Stimulated activated CD4-positive, alpha-beta T cell treated with anti-CD3 and anti-CD28 coated beads, Interleukin-4, amount 100 ng/mL, for 48 hours (primary cell): ENCODE results near the gene ADAT2.

Experiments used
- DNase-seq, 2 donors: peaks; one replicate each; pipeline ENCODE4 v3.0.0-alpha.2; 2020; ENCODE audit warnings: low read depth in 2 of 2

The ADAT2 gene

GRCh38 chr6:143397227-143398222, 53.0 kb downstream of the ADAT2 start:
- DNase-seq = peak in 1 of 2 donors; percentile 3

- no peak for DNase-seq
Measured at GRCh38 chr6:143396497-143397226, 53.8 kb downstream of the ADAT2 start.

- no peak for DNase-seq
Measured at GRCh38 chr6:143395699-143396098, 54.8 kb downstream of the ADAT2 start.

GRCh38 chr6:143394389-143394788, 56.1 kb downstream of the ADAT2 start:
- no peak for DNase-seq

GRCh38 chr6:143390278-143390677, 60.2 kb downstream of the ADAT2 start:
- DNase-seq = no peak

GRCh38 chr6:143385636-143386035, 64.9 kb downstream of the ADAT2 start:
- no peak for DNase-seq

GRCh38 chr6:143376861-143377260, 73.6 kb downstream of the ADAT2 start:
- DNase-seq = no peak

GRCh38 chr6:143376375-143376774, 74.1 kb downstream of the ADAT2 start:
- no peak for DNase-seq

GRCh38 chr6:143375022-143375585, 75.4 kb downstream of the ADAT2 start:
- no peak for DNase-seq

GRCh38 chr6:143374014-143374413, 76.5 kb downstream of the ADAT2 start:
- DNase-seq = no peak
